Ovary (tissue), 9 donors: Measurements from ENCODE around the gene MCEMP1. TPM values are rescaled to one million over a fixed set of nuclear protein-coding genes. Genes with fewer than 3 reads are reported as not detected.

Experiments
- DNase-seq, 5 donors: peaks; one replicate each; pipeline ENCODE4 v3.0.0-alpha.2; 2019 to 2020
- H3K27ac ChIP-seq, 2 donors: fragments of 200-600 bp; one replicate each; pipeline versions ENCODE4 v1.5.1 to v1.8.0; 2019 to 2022
- H3K27me3 ChIP-seq: fragments of 200-600 bp; one replicate; pipeline ENCODE4 v1.8.0; 2022
- H3K36me3 ChIP-seq: fragments of 200-600 bp; sonication (generic); one replicate; pipeline ENCODE4 v1.5.1; 2019
- H3K4me1 ChIP-seq: one replicate; pipeline ENCODE4 v1.8.1; 2013; ENCODE audit warnings: mild to moderate bottlenecking, moderate library complexity; ENCODE audit not compliant: insufficient read depth
- H3K4me3 ChIP-seq: fragments of 200-600 bp; sonication (generic); one replicate; pipeline ENCODE4 v1.5.1; 2017
- H3K9me3 ChIP-seq, 2 donors: fragments of 200-600 bp in 1 of 2; sonication (generic) in 1 of 2; one replicate each; pipeline versions ENCODE4 v1.5.1 to v1.8.1; 2013 to 2019; ENCODE audit warnings: mild to moderate bottlenecking in 1 of 2, moderate library complexity in 1 of 2
- EP300 ChIP-seq: sonication (generic); formaldehyde crosslinking; IDR thresholded peaks from one replicate; pipeline ENCODE4 v1.6.1; 2017; ENCODE audit warnings: antibody characterized with exemption
- POLR2A ChIP-seq: fragments of 450-650 bp; IDR thresholded peaks from one replicate; pipeline ENCODE4 v1.6.1; 2017; ENCODE audit warnings: antibody characterized with exemption, mild to moderate bottlenecking, moderate library complexity
- WGBS, 3 donors: extraction: QIAGEN DNeasy Blood & Tissue Kit in 1 of 3; methylation state at CpG; one replicate each; pipeline versions ENCODE4 v1.1.5 to v1.1.7; 2013 to 2017; 5-methylcytosine and 5-hydroxymethylcytosine counted together
- intact Hi-C, 4 donors: fragments of 100-400 bp; cut with DNase I; formaldehyde crosslinking; loops; one replicate each; pipeline versions ENCODE4 v1.11.0 to v1.15.1; 2022 to 2023
- polyA plus RNA-seq, 2 donors: library from polyadenylated mRNA; stranded (reverse); fragments of 200-250 nt in 1 of 2; fragments of 350-450 nt in 1 of 2; fragmentation: Illumina TruSeq in 1 of 2; extraction: RNeasy Lipid Tissue Mini Kit (QIAGEN cat#74804) in 1 of 2; gene quantifications; one replicate each; pipeline ENCODE4 v1.2.3, GENCODE V29; 2013 to 2014
- total RNA-seq, 7 donors: library from RNA; depleted of rRNA in 2 of 7; stranded (reverse); fragments of >200 nt in 2 of 7; fragmentation: NEBNext Ultra II Directional in 3 of 7; extraction: Animal tissue kit (Norgen Biotek cat#: 25700) in 3 of 7; gene quantifications; one replicate each; pipeline versions ENCODE4 v1.1.0 to v1.2.4, GENCODE V29; 2016 to 2023
- TF ChIP-seq, protein P1 (sequence below), 3 donors: fragments of 450-650 bp in 2 of 3; fragments of 200-600 bp in 1 of 3; IDR thresholded peaks; one replicate each; pipeline versions ENCODE4 v1.5.1 to v1.8.0; 2016 to 2022; ENCODE audit warnings: antibody characterized with exemption in 3 of 3, mild to moderate bottlenecking in 1 of 3
- donor health status: DM: no; HTN: no; CAD: no; lungs with moderate emphysema.
- donor health status: DM: no; HTN: no; CAD: no.
- donor health status: Bipolar disorder and iron deficiency.
- donor health status: DM: yes; HTN: yes; CAD: no.
- donor health status: DM: no; HTN: no; CAD: no.
- donor health status: DM: yes; HTN: yes; CAD: no.

Gene MCEMP1
- total and polyA plus RNA-seq, 9 donors: 0.06 to 0.83 (median 0.25) TPM; not detected in 5

DNA sequence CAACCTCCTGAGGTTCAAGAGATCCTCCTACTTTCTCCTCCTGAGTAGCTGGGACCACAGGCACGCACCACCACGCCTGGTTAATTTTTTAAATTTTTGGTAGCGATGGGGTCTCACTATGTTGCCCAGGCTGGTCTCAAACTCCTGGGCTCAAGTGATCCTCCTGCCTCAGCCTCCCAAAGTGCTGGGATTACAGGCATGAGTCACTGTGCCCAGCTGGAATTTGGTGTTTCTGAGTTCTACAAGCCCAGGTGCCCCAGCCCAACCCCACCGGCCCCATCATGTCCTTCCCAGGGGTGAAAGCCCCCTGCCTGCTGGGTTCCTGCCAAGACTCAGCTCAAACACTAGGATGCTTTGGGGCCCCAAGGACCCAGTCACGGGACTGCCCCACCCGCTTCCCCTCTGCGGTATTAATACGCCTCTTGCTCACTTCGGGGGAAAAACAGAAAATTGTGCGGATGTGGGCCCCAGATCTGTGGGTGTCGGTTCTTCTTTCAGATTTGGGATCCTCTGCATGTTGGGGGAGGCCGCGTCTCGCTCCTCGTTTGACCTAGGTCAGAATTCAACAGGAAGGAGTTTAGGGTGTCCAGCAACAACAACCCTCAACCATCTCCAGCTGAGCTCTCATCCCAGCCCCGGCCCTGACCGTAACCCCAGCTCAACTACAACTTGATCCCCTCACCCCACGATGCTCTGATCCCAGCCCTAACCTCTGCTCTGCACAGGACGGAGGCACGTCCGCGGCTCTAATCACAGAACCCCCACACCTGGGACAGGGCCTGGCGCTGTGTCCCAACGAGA is 28.7 kb downstream of the MCEMP1 start:
- Histone ChIP-seq H3K27me3 (no peaks in the 10 kb centered on the region), H3K36me3 (no peaks in the 10 kb centered on the region), H3K4me1 (no peaks in the 10 kb centered on the region), H3K9me3 (no peaks in the 10 kb centered on the region), H3K27ac (no peak overlapping the region), H3K4me3 (no peak overlapping the region)
- DNase-seq: no peak
- intact Hi-C loops: no loop called here
- no peak for TF ChIP-seq POLR2A
- TF ChIP-seq, protein P1, sequence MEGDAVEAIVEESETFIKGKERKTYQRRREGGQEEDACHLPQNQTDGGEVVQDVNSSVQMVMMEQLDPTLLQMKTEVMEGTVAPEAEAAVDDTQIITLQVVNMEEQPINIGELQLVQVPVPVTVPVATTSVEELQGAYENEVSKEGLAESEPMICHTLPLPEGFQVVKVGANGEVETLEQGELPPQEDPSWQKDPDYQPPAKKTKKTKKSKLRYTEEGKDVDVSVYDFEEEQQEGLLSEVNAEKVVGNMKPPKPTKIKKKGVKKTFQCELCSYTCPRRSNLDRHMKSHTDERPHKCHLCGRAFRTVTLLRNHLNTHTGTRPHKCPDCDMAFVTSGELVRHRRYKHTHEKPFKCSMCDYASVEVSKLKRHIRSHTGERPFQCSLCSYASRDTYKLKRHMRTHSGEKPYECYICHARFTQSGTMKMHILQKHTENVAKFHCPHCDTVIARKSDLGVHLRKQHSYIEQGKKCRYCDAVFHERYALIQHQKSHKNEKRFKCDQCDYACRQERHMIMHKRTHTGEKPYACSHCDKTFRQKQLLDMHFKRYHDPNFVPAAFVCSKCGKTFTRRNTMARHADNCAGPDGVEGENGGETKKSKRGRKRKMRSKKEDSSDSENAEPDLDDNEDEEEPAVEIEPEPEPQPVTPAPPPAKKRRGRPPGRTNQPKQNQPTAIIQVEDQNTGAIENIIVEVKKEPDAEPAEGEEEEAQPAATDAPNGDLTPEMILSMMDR (IDR thresholded peaks at IDR 0.05): no peak
- no peak for TF ChIP-seq EP300
- 57 to 59% (median 58%) methylated on average over 24 of the region's 24 CpGs for WGBS, 3 donors

DNA sequence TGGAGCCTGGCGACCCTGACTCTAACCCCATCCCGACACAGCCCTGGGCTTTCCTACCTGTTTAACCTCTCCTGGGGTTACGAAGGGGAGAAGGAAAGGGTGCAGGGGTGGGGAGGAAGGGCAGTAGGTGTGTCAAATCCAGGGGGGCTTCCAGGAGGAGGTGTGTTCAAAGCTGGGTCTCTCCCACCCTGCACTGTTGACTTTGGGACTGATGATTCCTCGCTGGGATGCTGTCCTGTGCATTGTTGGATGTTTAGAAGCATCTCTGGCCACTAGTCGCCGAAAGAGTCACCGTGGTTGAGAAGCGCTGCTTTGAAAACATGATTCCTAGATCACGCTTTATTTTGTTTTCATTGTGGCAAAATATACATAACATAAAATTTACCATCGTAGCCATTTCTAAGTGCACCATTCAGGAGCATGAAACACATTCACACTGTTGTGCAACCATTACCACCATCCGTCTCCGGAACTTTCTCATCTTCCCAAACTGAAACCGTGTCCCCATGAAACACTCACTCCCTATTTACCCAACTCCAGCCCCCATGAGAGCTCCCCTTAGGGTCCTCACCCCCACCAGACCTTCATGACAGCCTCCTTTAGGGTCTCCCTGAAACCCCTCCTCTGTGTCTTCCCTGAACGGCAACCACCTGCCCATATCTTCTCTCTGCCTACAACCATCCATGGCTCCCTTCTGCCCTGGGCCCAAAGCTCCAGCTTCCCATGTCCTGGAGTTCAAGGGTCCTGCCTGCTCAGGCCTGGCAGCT is 29.5 kb downstream of the MCEMP1 start:
- Histone ChIP-seq H3K36me3 (no peaks in the 10 kb centered on the region), H3K9me3 (no peaks in the 10 kb centered on the region), H3K4me3 (no peak overlapping the region), H3K27me3 (no peaks in the 10 kb centered on the region), H3K4me1 (no peaks in the 10 kb centered on the region), H3K27ac (no peak overlapping the region)
- DNase-seq: no peak
- TF ChIP-seq POLR2A (no peak), EP300 (no peak)
- TF ChIP-seq, protein P1 (IDR thresholded peaks at IDR 0.05): no peak
- intact Hi-C loops: no loop called here
- WGBS, 3 donors: 78 to 80% (median 78%) methylated on average over 14 of the region's 14 CpGs

DNA sequence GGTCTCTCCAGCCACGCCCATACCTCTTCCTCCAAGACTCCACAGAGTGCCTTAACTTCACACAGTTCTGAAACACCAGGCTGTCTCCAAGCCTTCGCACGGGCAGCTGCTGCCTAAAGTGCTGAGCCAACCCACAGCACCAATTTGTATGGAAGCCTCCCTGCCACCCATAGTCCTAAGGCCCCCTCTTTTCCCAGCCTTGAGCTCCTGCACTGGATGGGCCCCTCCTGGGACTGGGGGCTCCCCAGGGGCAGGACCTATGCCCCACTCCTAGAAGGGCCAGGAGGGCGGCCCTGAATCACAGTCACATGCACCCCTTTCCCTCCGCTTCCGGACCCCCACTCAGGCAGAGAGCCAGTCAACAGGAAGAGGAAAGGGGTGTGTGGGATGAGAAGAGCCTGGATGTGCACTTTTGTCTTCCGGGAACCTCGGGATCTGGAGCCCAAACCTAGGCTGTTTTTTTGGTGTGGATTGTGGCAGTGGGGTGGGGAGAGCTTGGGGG is 30.1 kb downstream of the MCEMP1 start:
- TF ChIP-seq, protein P1 (IDR thresholded peaks at IDR 0.05): no peak
- no peak for TF ChIP-seq POLR2A
- no peak for TF ChIP-seq EP300
- H3K27me3 ChIP-seq: no peaks in the 10 kb centered on the region
- H3K4me1 ChIP-seq: no peaks in the 10 kb centered on the region
- H3K4me3 ChIP-seq: no peak overlapping the region
- 56 to 61% (median 58%) methylated on average over 8 of the region's 8 CpGs for WGBS, 3 donors
- no peaks in the 10 kb centered on the region for H3K9me3 ChIP-seq
- H3K27ac ChIP-seq: no peak overlapping the region
- H3K36me3 ChIP-seq: no peaks in the 10 kb centered on the region
- DNase-seq: no peak
- intact Hi-C loops: no loop called here

DNA sequence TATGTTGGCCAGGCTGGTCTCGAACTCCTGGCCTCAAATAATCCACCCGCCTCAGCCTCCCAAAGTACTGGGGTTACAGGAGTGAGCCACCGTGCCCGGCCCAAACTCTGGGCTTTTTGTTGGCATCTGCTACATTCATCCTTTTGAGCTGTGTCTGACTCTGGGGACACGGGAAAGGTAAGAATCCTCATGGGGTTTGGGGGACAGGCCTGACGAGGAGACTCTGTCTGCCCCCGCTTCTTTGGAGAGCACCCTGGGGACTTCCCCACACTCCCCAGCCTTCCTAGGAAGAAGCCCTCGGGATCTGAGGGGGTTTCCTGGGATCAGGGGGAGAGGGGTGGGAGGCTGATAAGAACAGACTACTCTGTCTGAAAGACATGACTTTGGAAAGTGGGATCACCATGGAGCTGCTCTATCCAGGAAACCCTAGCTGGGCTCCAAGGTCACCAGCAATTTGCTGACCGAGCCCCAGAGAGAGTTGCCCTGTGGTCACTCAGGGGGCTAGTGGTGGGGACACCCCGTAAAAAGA is 33.1 kb downstream of the MCEMP1 start:
- no peaks in the 10 kb centered on the region for H3K27me3 ChIP-seq
- H3K4me1 ChIP-seq: no peaks in the 10 kb centered on the region
- no peak overlapping the region for H3K4me3 ChIP-seq
- intact Hi-C loops: loop anchor here in 1 of 4 donors (10.0 kb wide), 1 partner anchor 1535 kb away; no protein-coding TSS in a partner anchor
- DNase-seq: no peak
- TF ChIP-seq POLR2A: no peak
- TF ChIP-seq, protein P1 (IDR thresholded peaks at IDR 0.05): no peak
- H3K36me3 ChIP-seq: no peaks in the 10 kb centered on the region
- no peaks in the 10 kb centered on the region for H3K9me3 ChIP-seq
- WGBS, 3 donors: 65 to 72% (median 68%) methylated on average over 10 of the region's 10 CpGs
- no peak overlapping the region for H3K27ac ChIP-seq
